HepG2 (cell line): ENCODE measurements around the gene NOS1AP. TPM values are rescaled to one million over a fixed set of nuclear protein-coding genes. Genes with fewer than 3 reads are reported as not detected.
A peak's percentile ranks its signal among the peaks of the same experiment; 100 is the strongest.

Experiments used
- CSRNP2 ChIP-seq: sonication (generic); formaldehyde crosslinking; conservative IDR thresholded peaks from 2 replicates; pipeline ENCODE4 v1.8.0; 2022; ENCODE audit warnings: low read depth, missing genetic modification reagents
- GATAD2A ChIP-seq: IDR thresholded peaks from 2 replicates; pipeline ENCODE4 v1.6.1; 2016
- KDM4B ChIP-seq: sonication (generic); formaldehyde crosslinking; IDR thresholded peaks from 2 replicates; pipeline ENCODE4 v1.4.0; 2020; ENCODE audit warnings: missing genetic modification reagents
- MIER2 ChIP-seq: IDR thresholded peaks from 2 replicates; pipeline ENCODE4 v1.6.1; 2016; ENCODE audit warnings: missing biosample characterization, missing genetic modification reagents
- NFIB ChIP-seq: sonication (generic); formaldehyde crosslinking; IDR thresholded peaks from 2 replicates; pipeline ENCODE4 v1.9.0; 2021; ENCODE audit warnings: missing genetic modification reagents, mild to moderate bottlenecking, borderline replicate concordance
- PPARG ChIP-seq: conservative IDR thresholded peaks from 2 replicates; pipeline ENCODE4 v1.6.1; 2016; ENCODE audit warnings: missing biosample characterization, missing genetic modification reagents
- RARA ChIP-seq: IDR thresholded peaks from 2 replicates; pipeline ENCODE4 v1.6.1; 2016; ENCODE audit warnings: missing genetic modification reagents, missing compliant biosample characterization
- SKI ChIP-seq: fragments of 450-650 bp; IDR thresholded peaks from one replicate; pipeline ENCODE4 v1.6.1; 2018; ENCODE audit warnings: mild to moderate bottlenecking; ENCODE audit not compliant: partially characterized antibody
- SRSF1 ChIP-seq: fragments of 200-400 bp; formaldehyde crosslinking; optimal IDR thresholded peaks from 2 replicates; pipeline ENCODE3; 2017; ENCODE audit warnings: mild to moderate bottlenecking, low read depth, low read length, moderate library complexity
- TCF7 ChIP-seq: sonication (generic); IDR thresholded peaks from 2 replicates; pipeline ENCODE4 v1.6.1; 2016; ENCODE audit warnings: antibody characterized with exemption, low read depth
- TFDP2 ChIP-seq: sonication (generic); formaldehyde crosslinking; IDR thresholded peaks from 2 replicates; pipeline ENCODE4 v1.4.0; 2020; ENCODE audit warnings: missing genetic modification reagents
- ZNF101 ChIP-seq: sonication (generic); formaldehyde crosslinking; IDR thresholded peaks from 2 replicates; pipeline ENCODE4 v1.4.0; 2020; ENCODE audit warnings: mild to moderate bottlenecking, low read depth, missing genetic modification reagents, borderline replicate concordance
- ZNF652 ChIP-seq: IDR thresholded peaks from 2 replicates; pipeline ENCODE4 v1.6.1; 2016; ENCODE audit warnings: low read depth, borderline replicate concordance
- ZNF773 ChIP-seq: sonication (generic); formaldehyde crosslinking; IDR thresholded peaks from 2 replicates; pipeline ENCODE4 v1.4.0; 2020; ENCODE audit warnings: missing genetic modification reagents, borderline replicate concordance
- polyA plus RNA-seq, 8 experiments: library from polyadenylated mRNA; depleted of rRNA in 3 of 8; stranded (reverse) in 7 of 8; unstranded in 1 of 8; fragments of >200 nt; fragmentation: Illumina TruSeq in 4 of 8; extraction: Trizol in 4 of 8; gene quantifications; 2 replicates each; pipeline versions ENCODE4 v1.2.1 to v1.2.3, GENCODE V29; 2011 to 2016; ENCODE audit warnings: low read depth in 4 of 8, missing spikeins in 1 of 8, mixed read lengths in 1 of 8; ENCODE audit not compliant: insufficient read depth in 1 of 8
- total RNA-seq, 5 experiments: library from RNA; depleted of rRNA; stranded (reverse); fragments of >200 nt; fragmentation: Illumina TruSeq; extraction: Trizol; gene quantifications; 2 replicates each; pipeline ENCODE4 v1.2.3, GENCODE V29; 2016; ENCODE audit warnings: low read depth in 1 of 5
- TF ChIP-seq, protein P1 (sequence below): sonication (generic); formaldehyde crosslinking; conservative IDR thresholded peaks from 2 replicates; pipeline ENCODE4 v1.4.0; 2020; ENCODE audit warnings: missing genetic modification reagents

NOS1AP gene
- total and polyA plus RNA-seq, 2 of the 13 experiments (the other 11 are each of a cell fraction or from before 2014, with no cell fraction given) = 2.0 to 3.3 TPM

DNA sequence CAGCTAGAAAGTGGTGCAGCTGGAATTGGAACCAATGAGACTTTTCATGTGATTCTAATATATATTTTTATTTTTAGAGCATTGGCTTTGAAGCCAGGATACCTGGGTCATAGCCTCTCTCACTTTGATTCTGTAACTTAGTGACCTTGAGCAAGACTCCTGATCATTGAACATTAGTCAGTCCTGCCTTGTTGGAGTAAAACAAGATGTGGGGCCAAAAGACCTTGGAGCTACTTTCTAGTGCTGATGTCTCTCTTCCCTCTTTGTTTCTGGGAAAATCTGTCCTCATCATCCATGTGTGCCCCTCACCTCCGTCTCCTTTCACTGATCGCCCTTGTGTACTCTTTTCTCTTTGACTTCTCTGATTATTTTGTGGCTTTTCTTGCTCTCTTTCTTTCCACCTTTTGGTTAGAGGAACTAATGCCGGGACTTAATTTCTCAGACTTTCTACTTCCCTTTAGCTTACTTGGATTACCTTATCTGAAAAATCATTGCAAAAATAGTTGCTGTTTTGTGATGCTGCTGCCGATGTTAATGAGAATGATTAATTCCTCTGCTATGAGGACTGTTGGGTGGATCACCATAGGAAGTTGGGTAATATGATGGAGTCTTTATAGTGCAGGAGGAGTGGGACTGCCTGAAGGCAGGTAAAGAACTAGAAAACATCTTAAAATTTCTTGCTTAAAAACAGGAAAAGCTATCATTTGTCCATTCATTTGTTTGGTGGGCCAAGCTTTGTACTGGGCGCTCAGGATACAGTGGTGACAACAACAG lies 72.0 kb downstream of the NOS1AP start (continued):
- TF ChIP-seq ZNF773 (CRISPR knock-in tag) = no peak
- no peak for TF ChIP-seq ZNF652 (CRISPR knock-in tag)
- no peak for TF ChIP-seq ZNF101 (CRISPR knock-in tag)
- TF ChIP-seq CSRNP2 = no peak
- TF ChIP-seq SKI = no peak
- no peak for TF ChIP-seq SRSF1
- no peak for TF ChIP-seq PPARG
- 0 out of 2 replicates have a peak, but pooled peaks have one; percentile 17 for TF ChIP-seq GATAD2A (CRISPR knock-in tag)
- no peak for TF ChIP-seq KDM4B
- TF ChIP-seq NFIB = no peak
- TF ChIP-seq TCF7 = no peak
- no peak for TF ChIP-seq MIER2
- no peak for TF ChIP-seq TFDP2
- TF ChIP-seq, protein P1, sequence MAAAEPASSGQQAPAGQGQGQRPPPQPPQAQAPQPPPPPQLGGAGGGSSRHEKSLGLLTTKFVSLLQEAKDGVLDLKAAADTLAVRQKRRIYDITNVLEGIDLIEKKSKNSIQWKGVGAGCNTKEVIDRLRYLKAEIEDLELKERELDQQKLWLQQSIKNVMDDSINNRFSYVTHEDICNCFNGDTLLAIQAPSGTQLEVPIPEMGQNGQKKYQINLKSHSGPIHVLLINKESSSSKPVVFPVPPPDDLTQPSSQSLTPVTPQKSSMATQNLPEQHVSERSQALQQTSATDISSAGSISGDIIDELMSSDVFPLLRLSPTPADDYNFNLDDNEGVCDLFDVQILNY (CRISPR knock-in tag) = no peak
- TF ChIP-seq RARA (CRISPR knock-in tag) = 0 out of 2 replicates have a peak, but pooled peaks have one; percentile 24
